Measurements from ENCODE around the gene STX7. TPM values are rescaled to one million over a fixed set of nuclear protein-coding genes. Genes with fewer than 3 reads are reported as not detected.
"Not testable (repeated sequence)": the region's sequence is repeated elsewhere in the genome, so short reads cannot be mapped to it uniquely, and the experiment has no call there.

STX7 gene, protein sequence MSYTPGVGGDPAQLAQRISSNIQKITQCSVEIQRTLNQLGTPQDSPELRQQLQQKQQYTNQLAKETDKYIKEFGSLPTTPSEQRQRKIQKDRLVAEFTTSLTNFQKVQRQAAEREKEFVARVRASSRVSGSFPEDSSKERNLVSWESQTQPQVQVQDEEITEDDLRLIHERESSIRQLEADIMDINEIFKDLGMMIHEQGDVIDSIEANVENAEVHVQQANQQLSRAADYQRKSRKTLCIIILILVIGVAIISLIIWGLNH
- polyA plus RNA-seq (2011; rRNA removed) (22.8 and 29.5 TPM in 2 replicates), polyA plus RNA-seq (2017; fragmentation: RNase III; extraction: RNeasy Plus Mini Kit Qiagen cat#74134 plus additional on column Dnase treatment) (18.4 to 19.8 TPM (median 19.2 TPM) in 3 replicates), polyA minus RNA-seq (2011; rRNA and poly(A)+ RNA removed) (14.7 and 21.5 TPM in 2 replicates)
- polyA plus RNA-seq (2012; cell fraction: cytosol; rRNA removed) = 6.5 and 6.9 TPM in 2 replicates
- 2.7 and 4.1 TPM in 2 replicates for polyA plus RNA-seq (2012; cell fraction: nucleus; rRNA removed)

DNA sequence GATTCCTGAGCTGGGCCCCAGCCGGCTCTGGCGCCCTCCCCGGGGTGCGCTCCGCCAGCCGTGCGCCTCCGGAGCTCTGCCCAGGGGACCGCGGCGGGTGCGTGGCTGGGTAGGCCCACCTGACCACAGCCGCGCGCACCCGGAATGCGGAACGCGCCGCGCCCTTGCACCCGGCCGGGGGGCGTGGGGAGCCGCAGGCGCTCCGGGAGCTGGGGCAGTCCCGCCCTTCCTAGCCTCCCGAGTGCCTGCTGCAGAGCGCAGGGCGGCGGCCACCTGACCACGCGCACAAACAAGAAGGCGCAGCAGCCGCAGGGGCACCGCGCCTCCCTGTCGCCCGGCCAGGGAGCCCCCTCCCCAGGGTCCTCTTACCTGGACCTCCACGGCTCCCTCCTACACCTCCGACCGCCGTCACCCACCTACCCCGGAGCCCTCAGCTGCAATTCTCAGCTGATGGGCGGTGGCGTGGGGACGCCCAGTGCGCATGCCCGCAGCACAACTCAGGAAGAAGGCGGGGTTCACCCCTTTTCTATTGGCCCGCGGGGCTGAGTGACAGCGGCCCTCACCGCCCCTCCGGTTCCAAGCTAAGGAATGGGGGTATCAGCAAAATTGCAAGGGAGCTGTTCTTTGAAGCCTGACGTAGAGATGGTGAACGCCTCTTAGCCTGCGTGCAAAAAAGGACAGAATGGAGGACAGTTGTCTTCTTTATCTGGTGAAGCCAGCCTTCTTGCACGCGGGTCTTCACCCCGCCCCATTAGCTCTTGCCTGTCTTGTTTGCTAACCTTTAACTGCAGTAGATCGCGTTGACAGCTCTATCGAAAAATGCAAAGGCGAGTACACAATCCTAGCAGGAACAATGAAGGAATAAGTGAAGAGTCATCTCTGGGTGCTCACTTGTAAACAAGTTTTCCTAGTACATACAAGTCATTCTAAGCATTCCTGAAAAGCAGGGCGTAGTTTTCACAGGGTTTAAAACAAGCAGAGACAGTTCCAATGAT is at the start of gene STX7:
TSS of gene STX7 (minus strand) at position 479 of the 995 bp plus-strand sequence. CDS start 9,586 bp downstream, outside the sequence.
- DNase-seq (ENCODE audit: low read depth in 1 of 2, low spot score in 1 of 2) (peak; percentile 79 to 82), FAIRE-seq (no peak), ATAC-seq (peak; percentile 96 to 98)
- Histone ChIP-seq H3K4me1 (peaks cover 12% of the 10 kb centered on the region), H3K4me2 (peak within 1 kb of the TSS; percentile 89), H3K4me3 (peak within 1 kb of the TSS; percentile 61), H3K9me3 (no peaks in the 10 kb centered on the region), H3K27ac (peak within 1 kb of the TSS; percentile 67 to 93)
- ChIA-PET POLR2A (interaction anchor here (1.2 to 1.5 kb wide), 3 partner anchors 179 to 301 kb away, joined by 4 to 5 read pairs (median 4); partner anchors contain the start of genes RPS12 and SLC18B1), CTCF (interaction anchor here (1.0 to 1.1 kb wide), 2 partner anchors 17 to 234 kb away, joined by 4 to 6 read pairs; no protein-coding TSS in a partner anchor)
- TF ChIP-seq KDM5A (IDR thresholded peaks at IDR 0.05) (no peak), EHMT2 (IDR thresholded peaks at IDR 0.05; ENCODE audit: low read depth) (no peak), MAZ (IDR thresholded peaks at IDR 0.05; ENCODE audit: borderline replicate concordance, low read depth, low read length) (no peak), FOSL2 (IDR thresholded peaks at IDR 0.05) (no peak), FOSL2 (CRISPR knock-in tag; IDR thresholded peaks at IDR 0.05) (no peak), CHD4 (IDR thresholded peaks at IDR 0.05; ENCODE audit: borderline replicate concordance) (no peak), CBX2 (IDR thresholded peaks at IDR 0.05; ENCODE audit: borderline replicate concordance, low read depth) (no peak), ZC3H11A (IDR thresholded peaks at IDR 0.05) (no peak), CEBPB (IDR thresholded peaks at IDR 0.05) (no peak), BHLHE40 (IDR thresholded peaks at IDR 0.05; ENCODE audit: low read depth, low read length) (no peak), RFX5 (IDR thresholded peaks at IDR 0.05) (no peak), RAD21 (conservative IDR thresholded peaks at IDR 0.05 in 1 of 2, IDR thresholded peaks at IDR 0.05 in 1 of 2) (0 out of 5 replicates have a peak, but pooled peaks of 1 of the 2 experiments have one; percentile 13), POLR2A (IDR thresholded peaks at IDR 0.05; ENCODE audit: low read length) (peak; percentile 77), EHF (CRISPR knock-in tag; IDR thresholded peaks at IDR 0.05) (no peak), RCOR1 (IDR thresholded peaks at IDR 0.05; ENCODE audit: low read depth, low read length) (no peak), MAFK (IDR thresholded peaks at IDR 0.05; ENCODE audit: partially characterized antibody) (peak; percentile 81), NFE2L2 (conservative IDR thresholded peaks at IDR 0.05; ENCODE audit: low read length) (no peak), JUN (IDR thresholded peaks at IDR 0.05) (peak in 1 of 2 experiments; percentile 54; a peak in 2 of 5 replicates), CBX8 (IDR thresholded peaks at IDR 0.05) (no peak), ESRRA (IDR thresholded peaks at IDR 0.05; ENCODE audit: borderline replicate concordance, low read length) (no peak), PHF8 (IDR thresholded peaks at IDR 0.05; ENCODE audit: borderline replicate concordance, low read depth) (peak; percentile 48; the same call in 1 of the 2 replicates)
- TF ChIP-seq, protein P1, sequence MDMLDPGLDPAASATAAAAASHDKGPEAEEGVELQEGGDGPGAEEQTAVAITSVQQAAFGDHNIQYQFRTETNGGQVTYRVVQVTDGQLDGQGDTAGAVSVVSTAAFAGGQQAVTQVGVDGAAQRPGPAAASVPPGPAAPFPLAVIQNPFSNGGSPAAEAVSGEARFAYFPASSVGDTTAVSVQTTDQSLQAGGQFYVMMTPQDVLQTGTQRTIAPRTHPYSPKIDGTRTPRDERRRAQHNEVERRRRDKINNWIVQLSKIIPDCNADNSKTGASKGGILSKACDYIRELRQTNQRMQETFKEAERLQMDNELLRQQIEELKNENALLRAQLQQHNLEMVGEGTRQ (IDR thresholded peaks at IDR 0.05) = peak; percentile 24; the same call in 1 of the 2 replicates
- TF ChIP-seq, protein P2, sequence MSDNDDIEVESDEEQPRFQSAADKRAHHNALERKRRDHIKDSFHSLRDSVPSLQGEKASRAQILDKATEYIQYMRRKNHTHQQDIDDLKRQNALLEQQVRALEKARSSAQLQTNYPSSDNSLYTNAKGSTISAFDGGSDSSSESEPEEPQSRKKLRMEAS (IDR thresholded peaks at IDR 0.05) = peak; percentile 48; the same call in 1 of the 2 replicates
- TF ChIP-seq, protein P3, sequence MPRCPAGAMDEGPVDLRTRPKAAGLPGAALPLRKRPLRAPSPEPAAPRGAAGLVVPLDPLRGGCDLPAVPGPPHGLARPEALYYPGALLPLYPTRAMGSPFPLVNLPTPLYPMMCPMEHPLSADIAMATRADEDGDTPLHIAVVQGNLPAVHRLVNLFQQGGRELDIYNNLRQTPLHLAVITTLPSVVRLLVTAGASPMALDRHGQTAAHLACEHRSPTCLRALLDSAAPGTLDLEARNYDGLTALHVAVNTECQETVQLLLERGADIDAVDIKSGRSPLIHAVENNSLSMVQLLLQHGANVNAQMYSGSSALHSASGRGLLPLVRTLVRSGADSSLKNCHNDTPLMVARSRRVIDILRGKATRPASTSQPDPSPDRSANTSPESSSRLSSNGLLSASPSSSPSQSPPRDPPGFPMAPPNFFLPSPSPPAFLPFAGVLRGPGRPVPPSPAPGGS (IDR thresholded peaks at IDR 0.05) = peak; percentile 57; the same call in 1 of the 3 replicates
- TF ChIP-seq, protein P4, sequence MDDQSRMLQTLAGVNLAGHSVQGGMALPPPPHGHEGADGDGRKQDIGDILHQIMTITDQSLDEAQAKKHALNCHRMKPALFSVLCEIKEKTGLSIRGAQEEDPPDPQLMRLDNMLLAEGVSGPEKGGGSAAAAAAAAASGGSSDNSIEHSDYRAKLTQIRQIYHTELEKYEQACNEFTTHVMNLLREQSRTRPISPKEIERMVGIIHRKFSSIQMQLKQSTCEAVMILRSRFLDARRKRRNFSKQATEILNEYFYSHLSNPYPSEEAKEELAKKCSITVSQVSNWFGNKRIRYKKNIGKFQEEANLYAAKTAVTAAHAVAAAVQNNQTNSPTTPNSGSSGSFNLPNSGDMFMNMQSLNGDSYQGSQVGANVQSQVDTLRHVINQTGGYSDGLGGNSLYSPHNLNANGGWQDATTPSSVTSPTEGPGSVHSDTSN (IDR thresholded peaks at IDR 0.05) = peak; percentile 92
- TF ChIP-seq, protein P5, sequence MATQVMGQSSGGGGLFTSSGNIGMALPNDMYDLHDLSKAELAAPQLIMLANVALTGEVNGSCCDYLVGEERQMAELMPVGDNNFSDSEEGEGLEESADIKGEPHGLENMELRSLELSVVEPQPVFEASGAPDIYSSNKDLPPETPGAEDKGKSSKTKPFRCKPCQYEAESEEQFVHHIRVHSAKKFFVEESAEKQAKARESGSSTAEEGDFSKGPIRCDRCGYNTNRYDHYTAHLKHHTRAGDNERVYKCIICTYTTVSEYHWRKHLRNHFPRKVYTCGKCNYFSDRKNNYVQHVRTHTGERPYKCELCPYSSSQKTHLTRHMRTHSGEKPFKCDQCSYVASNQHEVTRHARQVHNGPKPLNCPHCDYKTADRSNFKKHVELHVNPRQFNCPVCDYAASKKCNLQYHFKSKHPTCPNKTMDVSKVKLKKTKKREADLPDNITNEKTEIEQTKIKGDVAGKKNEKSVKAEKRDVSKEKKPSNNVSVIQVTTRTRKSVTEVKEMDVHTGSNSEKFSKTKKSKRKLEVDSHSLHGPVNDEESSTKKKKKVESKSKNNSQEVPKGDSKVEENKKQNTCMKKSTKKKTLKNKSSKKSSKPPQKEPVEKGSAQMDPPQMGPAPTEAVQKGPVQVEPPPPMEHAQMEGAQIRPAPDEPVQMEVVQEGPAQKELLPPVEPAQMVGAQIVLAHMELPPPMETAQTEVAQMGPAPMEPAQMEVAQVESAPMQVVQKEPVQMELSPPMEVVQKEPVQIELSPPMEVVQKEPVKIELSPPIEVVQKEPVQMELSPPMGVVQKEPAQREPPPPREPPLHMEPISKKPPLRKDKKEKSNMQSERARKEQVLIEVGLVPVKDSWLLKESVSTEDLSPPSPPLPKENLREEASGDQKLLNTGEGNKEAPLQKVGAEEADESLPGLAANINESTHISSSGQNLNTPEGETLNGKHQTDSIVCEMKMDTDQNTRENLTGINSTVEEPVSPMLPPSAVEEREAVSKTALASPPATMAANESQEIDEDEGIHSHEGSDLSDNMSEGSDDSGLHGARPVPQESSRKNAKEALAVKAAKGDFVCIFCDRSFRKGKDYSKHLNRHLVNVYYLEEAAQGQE (IDR thresholded peaks at IDR 0.05) = no peak
- 4% methylated on average over 19 of the region's 67 CpGs for WGBS (ENCODE audit: missing lambda C conversion rate)

DNA sequence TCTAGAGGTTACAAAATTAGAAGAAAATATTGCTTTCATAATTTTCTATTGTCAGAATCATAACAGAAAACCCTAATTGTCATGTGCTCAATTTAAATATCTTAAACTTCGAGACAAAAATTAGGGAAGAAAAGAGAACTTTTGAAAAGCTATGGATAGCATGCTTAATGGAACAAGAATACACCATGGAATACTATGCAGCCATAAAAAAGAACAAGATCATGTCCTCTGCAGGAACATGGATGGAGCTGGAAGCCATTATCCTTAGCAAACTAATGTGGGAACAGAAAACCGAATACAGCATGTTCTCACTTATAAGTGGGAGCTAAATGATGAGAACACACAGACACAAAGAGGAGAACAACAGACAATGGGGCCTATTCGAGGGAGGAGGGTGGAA is 47.2 kb upstream of the STX7 start:
- POLR2A ChIA-PET; H3K9me3 ChIP-seq; DNase-seq (ENCODE audit: low read depth in 1 of 2, low spot score in 1 of 2); H3K4me1 ChIP-seq; CTCF ChIA-PET; FAIRE-seq; H3K4me3 ChIP-seq; H3K4me2 ChIP-seq; ATAC-seq; H3K27ac ChIP-seq: not testable (repeated sequence)
- WGBS (ENCODE audit: missing lambda C conversion rate) = under 1% methylated on average over 3 of the region's 3 CpGs

Measured in A549 (cell line).